Fibroblast of mammary gland (primary cell): ENCODE measurements around the gene ANKRD13B.
A peak's percentile ranks its signal among the peaks of the same experiment; 100 is the strongest.

ENCODE experiments used
- DNase-seq: peaks from one replicate; pipeline ENCODE4 v3.0.0-alpha.2; 2010; ENCODE audit warnings: low read depth
- H3K4me3 ChIP-seq: 2 replicates; pipeline ENCODE4 v1.5.1; 2011; ENCODE audit warnings: low read depth, mild to moderate bottlenecking, low read length, moderate library complexity; ENCODE audit not compliant: control insufficient read depth
- CTCF ChIP-seq: conservative IDR thresholded peaks from 2 replicates; pipeline ENCODE4 v1.5.1; 2011; ENCODE audit warnings: low read depth, low read length, inconsistent platforms; ENCODE audit not compliant: control insufficient read depth, insufficient read depth

The ANKRD13B gene

GRCh38 chr17:29581583-29582253, 11.2 kb upstream of the ANKRD13B start:
- TF ChIP-seq CTCF, result no peak
- no peak for DNase-seq
- H3K4me3 ChIP-seq, result no peak overlapping the region

GRCh38 chr17:29582254-29582765, 10.6 kb upstream of the ANKRD13B start:
- DNase-seq, result no peak
- no peak overlapping the region for H3K4me3 ChIP-seq
- TF ChIP-seq CTCF, result no peak

- no peak for TF ChIP-seq CTCF
Measured at GRCh38 chr17:29582772-29583171, 10.2 kb upstream of the ANKRD13B start.

DNA sequence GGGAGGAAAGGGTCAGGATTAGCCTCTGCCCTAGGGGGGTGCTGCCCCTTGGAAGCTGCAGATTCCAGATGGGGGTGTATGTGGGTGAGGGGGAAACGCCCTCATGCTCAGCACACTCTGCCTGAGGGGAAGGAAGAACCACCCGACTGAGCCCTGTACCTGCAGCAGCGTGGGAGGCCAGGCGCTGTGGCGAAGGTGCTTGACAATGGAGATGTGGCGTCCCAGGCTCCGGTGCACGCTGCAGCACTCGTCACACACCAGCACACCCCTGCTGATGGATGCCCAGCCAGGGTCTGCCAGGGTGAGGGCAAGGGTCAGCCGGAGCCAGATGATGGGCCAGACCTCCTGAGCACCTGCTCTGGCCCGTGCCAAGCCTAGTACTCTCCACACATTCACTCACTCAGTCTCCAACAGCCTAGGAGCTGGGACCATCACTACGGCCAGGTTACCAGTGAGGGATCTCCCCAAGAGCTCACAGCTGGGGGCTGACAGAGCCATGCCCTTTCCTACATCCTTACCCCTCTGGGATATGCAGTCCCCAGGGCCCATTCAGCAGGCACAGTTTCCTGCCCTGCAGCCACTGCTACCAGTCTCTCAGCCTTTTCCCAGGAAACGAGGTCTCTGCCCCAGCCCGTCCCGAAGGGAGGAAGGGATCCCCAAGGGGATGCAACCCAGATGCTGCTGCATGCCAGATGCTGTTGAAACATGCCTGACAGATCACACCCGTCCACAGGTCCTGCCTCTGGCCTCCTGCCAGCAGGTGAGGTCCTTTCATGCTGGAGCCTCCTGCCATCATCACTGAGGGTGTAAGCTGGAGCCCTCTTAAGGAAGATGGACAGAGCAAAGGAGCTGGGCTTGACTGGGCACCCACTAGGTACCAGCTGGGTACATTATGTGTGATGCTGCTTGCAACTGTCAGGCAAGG, 9.3 kb upstream of the ANKRD13B start:
- TF ChIP-seq CTCF, result no peak
- H3K4me3 ChIP-seq, result no peak overlapping the region
- DNase-seq, result no peak

More at GRCh38 chr17:29582772-29583171, 10.2 kb upstream of the ANKRD13B start:
- no peak for DNase-seq
- H3K4me3 ChIP-seq, result no peak overlapping the region

DNA sequence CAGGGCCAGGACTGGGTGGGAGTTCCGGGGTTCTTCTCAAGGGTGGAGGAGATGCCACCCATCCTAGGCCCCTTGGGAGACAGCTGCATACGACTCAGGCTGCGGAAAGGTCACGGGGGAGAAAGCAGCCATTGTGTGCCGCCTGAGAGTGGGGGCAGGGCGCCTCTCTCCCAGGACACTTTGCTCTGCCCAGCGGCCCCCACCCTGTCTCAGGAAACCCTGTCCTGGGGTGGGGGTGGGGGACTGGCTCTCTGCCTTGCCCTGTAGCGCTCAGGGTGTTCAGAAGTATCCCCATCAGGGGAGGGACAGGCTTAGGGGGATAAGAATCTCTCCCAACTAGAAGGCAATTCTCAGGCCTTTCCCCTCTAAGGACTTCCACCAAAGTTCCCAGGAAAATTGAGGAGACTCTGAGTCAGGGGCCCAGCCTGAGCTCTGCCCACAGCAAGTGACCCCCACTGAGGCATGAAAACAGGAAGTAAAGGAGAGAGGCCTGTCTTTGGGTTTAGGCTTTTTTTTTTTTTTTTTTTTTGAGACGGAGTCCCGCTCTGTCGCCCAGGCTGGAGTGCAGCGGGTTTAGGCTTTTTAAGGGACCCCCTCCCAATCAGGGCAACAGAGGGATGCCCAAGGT, 8.4 kb upstream of the ANKRD13B start:
- no peak for DNase-seq
- TF ChIP-seq CTCF, result no peak
- H3K4me3 ChIP-seq, result no peak overlapping the region

GRCh38 chr17:29585080-29585751, 7.7 kb upstream of the ANKRD13B start:
- H3K4me3 ChIP-seq, result no peak overlapping the region
- DNase-seq, result no peak
- peak; percentile 24 for TF ChIP-seq CTCF
